Suppressor macrophage (primary cell): Measurements from ENCODE around the gene TMEM125.

Source experiments
- DNase-seq, 4 experiments: peaks; one replicate each; pipeline ENCODE4 v3.0.0-alpha.2; 2020 to 2022

TMEM125 gene

DNA sequence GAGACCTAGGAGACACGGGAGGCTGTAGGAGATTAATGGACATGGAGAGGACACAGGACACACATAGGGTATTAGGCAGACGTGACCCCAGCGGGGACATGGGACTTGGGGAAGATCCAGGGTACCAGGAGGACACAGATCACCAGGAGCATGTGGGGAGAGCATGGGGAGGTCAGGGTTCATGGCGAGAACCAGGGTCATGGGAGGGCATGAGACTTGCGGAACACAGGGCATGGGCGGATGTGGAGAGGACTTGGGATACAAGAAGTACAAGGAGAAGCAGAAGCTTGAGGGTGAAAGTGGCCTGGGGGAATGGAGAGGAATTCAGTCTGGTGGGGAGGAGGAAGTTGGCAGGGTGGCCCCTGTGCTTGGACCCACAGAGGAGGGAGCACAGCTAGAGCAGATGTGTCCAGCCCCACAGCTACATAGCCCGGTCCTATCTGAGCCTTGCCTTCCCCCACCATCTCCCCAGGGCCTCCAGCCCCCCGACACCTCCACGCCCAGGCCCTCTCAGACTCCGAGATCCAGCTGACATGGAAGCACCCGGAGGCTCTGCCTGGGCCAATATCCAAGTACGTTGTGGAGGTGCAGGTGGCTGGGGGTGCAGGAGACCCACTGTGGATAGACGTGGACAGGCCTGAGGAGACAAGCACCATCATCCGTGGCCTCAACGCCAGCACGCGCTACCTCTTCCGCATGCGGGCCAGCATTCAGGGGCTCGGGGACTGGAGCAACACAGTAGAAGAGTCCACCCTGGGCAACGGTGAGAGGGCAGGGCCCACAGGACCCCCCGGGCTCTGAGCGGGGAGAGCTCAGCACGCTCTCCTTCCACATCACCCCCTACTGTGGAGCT is 43.1 kb downstream of the TMEM125 start:
- DNase-seq: peak; percentile 27 to 61 (median 48)

- DNase-seq: no peak
Measured at GRCh38 chr1:43313771-43314170, 44.0 kb downstream of the TMEM125 start.

GRCh38 chr1:43314233-43314632 is 44.5 kb downstream of the TMEM125 start:
- no peak for DNase-seq

GRCh38 chr1:43315481-43315880 is 45.7 kb downstream of the TMEM125 start:
- DNase-seq: no peak

- DNase-seq: peak in 1 of 4 experiments; percentile 12
Measured at GRCh38 chr1:43315963-43316737, 46.4 kb downstream of the TMEM125 start.

DNA sequence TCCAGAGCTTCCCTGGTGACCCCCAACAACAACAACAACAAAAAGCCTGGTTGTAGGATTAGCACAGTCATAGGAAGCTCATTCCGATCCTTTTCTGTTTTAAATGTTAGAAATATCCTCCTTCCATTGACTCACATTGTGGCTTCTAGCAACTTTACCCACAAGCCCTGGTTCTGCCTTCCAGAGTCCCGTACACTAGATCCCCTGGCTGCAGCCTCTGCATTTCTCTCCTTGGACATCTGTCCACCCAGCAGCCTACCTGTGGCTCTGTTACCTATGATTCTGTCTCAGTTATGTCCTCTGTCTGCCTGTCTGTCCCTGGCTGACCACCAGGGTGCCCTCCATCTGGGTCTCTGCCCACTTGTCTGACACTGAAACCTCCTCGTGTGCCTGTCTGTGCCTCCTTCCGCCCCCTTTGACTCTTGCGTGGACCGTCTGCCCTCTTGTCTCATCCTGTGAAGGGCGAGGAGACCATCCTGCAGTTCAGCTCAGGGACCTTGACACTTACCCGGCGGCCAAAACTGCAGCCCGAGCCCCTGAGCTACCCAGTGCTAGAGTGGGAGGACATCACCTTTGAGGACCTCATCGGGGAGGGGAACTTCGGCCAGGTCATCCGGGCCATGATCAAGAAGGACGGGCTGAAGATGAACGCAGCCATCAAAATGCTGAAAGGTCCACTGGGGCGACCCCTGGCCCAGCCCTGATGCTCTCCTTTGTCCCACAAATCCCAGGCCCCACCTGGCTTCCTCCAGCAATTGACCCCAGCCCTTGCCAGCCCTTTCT is 47.1 kb downstream of the TMEM125 start:
- DNase-seq: no peak

- peak in 2 of 4 experiments; percentile 19 to 20 for DNase-seq
Measured at GRCh38 chr1:43317817-43318471, 48.2 kb downstream of the TMEM125 start.

DNA sequence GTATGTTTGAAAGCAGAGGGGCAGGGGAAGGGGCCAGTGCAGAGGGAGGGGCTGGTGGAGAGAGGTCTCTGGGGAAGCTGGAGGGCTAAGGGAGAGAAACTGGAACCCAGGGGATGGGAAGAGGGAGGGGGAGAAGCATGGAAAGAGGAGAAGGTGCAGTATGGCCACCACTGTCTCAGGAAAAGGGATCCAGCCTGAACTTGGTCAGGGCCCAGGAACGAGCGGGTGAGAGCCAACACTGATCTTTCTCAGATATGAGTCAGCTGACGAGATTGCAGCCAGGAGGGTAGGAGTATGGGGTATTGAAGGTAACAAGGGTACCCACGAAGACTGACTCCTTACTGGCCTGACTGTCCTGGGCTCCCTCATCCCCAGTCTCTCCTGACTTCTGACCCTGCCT is 49.0 kb downstream of the TMEM125 start:
- no peak for DNase-seq

DNA sequence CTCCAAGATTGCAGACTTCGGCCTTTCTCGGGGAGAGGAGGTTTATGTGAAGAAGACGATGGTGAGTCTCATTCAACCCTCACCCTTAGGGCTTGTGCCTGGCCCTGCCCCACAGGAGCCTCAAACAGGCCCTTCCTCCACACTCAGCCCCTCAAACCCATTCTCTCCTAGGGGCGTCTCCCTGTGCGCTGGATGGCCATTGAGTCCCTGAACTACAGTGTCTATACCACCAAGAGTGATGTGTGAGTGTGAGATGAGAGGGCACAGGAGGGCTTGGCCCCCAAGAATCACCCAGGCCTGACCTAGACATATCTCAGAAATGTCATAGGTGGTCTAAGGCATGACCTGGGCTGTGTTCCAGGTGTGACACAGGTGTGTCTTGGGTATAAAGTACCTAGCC is 49.5 kb downstream of the TMEM125 start:
- no peak for DNase-seq

GRCh38 chr1:43319766-43320165 is 50.0 kb downstream of the TMEM125 start:
- DNase-seq: peak in 2 of 4 experiments; percentile 30 to 36

GRCh38 chr1:43321331-43321891 is 51.6 kb downstream of the TMEM125 start:
- no peak for DNase-seq

DNA sequence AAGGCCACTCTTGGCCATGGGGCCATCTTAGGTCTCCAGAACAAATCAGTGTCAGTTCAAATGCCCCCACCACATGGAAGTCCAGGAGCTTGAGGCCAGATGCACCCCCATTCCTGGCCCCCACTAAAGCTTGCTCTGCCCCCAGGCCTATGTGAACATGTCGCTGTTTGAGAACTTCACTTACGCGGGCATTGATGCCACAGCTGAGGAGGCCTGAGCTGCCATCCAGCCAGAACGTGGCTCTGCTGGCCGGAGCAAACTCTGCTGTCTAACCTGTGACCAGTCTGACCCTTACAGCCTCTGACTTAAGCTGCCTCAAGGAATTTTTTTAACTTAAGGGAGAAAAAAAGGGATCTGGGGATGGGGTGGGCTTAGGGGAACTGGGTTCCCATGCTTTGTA is 52.7 kb downstream of the TMEM125 start:
- no peak for DNase-seq
